HG02973 (cell line): ENCODE measurements around the gene FAM180B.
A peak's percentile ranks its signal among the peaks of the same experiment; 100 is the strongest.
"Not testable (repeated sequence)": the region's sequence is repeated elsewhere in the genome, so short reads cannot be mapped to it uniquely, and the experiment has no call there.

ENCODE experiments used
- ATAC-seq: cut with Tn5 transposase; IDR thresholded peaks from one replicate; pipeline ENCODE4 v1.9.1; 2021; ENCODE audit warnings: moderate library complexity; ENCODE audit not compliant: unreplicated experiment

FAM180B gene

DNA sequence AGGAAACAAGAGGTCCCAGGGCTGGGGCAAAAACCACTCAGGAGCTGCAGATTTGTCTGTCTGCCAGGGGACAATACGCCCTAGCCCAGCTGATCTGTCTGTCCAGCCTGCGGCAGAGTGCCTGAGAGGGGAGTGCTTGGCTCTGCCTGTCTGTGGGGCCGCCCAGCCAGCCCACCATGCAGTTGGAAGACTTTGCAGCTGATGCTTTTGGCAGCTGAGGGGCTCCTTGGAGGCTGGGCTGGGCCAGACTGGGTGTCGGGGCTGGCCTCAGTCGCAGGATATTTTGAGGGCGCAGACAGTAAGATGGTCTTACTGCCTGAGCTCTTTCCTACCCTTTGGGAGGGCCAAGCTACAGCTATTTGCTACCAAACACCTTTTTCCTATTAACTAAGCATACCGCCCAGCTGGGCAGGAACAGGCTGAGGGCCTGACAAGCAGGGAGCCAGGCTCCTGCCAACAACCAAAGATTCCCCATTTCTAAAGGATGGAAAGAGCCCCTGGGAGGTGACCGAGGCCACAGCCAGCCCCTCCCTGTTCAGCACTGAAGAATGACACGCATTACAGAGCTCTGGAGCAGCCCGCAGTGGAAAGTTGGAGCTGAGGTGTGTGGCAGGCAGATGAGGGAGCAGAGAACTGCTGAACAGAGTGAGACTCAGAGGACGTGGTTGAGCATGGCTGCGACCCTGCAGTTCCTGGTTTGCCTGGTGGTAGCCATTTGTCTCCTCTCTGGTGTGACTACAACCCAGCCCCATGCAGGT, at the start of gene FAM180B:
TSS of gene FAM180B (plus strand) at position 581 of the 758 bp plus-strand sequence. CDS start at position 672, 91 bp downstream.
- no peak for ATAC-seq

DNA sequence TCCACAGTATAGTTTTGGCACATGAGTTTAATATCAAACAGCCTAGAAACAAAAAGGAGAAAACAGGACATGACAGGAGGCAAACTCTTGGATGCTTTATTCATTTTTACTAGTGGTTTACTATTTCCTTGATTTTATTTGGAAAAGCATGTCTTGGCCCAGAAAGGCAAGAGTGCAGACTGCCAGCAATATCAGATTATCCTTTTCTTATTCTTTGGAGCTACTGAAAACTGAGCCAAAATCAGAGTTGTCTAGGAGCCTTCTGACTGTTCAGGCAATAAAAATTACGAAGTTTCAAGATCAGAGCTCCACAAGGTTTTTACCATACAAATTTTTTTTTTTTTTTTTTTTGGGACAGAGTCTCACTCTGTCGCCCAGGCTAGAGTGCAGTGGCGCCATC, 49.6 kb upstream of the FAM180B start:
- no peak for ATAC-seq

DNA sequence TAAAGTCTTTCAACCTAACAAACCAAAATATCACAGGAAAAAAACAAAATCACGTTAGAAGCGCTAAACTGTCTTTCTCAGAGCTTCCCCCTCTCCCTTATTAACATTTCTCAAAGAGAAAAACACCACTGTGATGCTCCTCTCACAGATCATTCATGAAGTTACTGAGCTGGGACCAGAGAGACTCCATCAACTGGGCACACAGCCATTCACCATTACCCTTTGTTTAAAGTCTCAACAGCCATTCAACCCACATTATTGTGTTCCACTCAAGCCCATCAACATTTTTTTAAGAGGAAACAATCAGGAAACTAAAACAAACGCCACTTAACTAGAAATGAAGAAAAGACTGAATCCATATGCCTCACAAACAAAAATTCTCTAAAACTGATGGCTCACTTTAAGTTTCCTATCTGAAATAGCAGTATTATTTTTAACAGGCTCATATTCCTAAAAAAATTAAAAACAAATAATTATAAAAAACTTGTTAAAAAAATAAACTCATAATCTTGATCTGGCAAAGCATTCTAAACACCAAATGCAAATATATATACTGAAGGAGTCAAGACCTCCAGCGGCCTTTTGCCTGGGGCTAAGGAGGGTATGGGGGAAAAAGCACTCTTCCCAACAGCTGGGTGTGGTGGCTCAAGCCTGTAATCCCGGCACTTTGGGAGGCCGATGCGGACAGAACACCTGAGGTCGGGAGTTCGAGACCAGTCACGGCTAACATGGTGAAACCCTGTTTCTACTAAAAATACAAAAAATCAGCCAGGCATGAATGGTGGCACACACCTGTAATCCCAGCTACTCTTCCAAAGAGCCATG, 47.5 kb upstream of the FAM180B start:
- ATAC-seq, result no peak

- no peak for ATAC-seq
Measured at GRCh38 chr11:47539681-47540039, 46.8 kb upstream of the FAM180B start.

DNA sequence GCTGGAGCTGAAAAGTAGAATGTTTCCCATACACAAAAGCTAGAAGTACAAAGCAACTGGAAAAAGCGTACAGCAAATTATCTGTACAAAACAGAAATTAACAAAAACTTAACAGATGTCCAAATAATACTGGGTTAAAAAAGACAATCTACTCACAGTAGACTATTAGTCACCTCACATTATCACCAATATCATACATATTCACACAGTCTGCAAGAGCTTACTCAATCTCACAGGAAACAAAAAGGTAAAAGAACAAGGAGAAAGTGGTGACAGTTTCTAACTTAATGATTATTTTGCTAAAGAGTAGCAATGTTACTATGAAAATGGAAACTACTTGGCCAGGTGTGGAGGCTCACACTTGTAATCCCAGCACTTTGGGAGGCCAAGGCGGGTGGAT, 45.4 kb upstream of the FAM180B start:
- ATAC-seq, result no peak

GRCh38 chr11:47545298-47545697, 41.2 kb upstream of the FAM180B start:
- ATAC-seq, result no peak

DNA sequence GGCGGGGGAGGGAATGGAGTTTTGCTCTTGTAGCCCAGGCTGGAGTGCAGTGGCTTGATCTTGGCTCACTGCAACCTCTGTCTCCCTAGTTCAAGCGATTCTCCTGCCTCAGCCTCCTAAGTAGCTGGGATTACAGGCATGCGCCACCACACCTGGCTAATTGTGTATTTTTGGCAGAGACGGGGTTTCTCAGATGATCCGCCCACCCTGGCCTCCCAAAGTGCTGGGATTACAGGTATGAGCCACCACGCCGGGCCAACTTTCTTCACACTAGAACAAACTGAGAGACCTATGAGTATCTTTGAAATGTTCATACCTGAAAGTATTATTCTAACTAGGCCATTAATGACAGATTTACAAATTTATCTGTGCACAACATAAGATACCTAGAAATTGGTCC, 40.2 kb upstream of the FAM180B start:
- not testable (repeated sequence) for ATAC-seq

DNA sequence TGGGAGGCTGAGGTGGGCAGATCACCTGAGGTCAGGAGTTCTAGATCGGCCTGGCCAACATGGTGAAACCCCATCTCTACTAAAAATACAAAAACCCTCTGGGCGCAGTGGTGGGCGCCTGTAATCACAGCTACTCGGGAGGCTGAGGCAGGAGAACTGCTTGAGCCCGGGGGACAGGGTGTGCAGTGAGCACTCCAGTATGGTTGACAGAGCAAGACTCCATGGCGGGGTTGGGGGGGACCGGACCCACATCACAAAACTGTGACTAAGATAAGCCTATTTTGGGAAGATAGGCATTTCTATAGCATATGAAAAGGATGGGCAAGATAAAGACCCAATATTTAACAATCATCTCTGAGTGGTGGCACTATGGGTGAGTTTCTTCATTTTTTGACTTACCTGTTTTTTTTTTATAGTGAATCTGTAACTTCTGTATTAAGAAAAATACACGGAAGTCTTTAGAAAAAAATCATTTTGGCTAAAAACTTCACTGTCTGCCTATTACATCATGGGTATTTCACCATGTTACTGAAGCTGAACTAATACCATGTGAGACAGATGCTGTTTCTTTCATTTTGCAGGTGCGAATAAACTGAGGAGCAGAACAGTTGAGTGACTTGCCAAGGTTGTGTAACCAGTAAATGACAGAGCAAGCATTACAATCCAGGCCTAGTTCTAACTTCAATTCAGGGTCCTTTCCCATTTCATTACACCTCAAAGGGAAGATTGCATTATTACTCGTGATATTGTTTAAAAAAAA, 36.0 kb upstream of the FAM180B start:
- no peak for ATAC-seq

GRCh38 chr11:47551086-47551485, 35.4 kb upstream of the FAM180B start:
- ATAC-seq, result no peak

GRCh38 chr11:47552056-47552565, 34.4 kb upstream of the FAM180B start:
- ATAC-seq, result no peak

- ATAC-seq, result peak; percentile 88
Measured at GRCh38 chr11:47552566-47553405, 33.7 kb upstream of the FAM180B start, which contains the start of gene CELF1. TSS of gene CELF1 (minus strand) at chr11:47553132. CDS start at chr11:47499523, 53,609 bp downstream.

DNA sequence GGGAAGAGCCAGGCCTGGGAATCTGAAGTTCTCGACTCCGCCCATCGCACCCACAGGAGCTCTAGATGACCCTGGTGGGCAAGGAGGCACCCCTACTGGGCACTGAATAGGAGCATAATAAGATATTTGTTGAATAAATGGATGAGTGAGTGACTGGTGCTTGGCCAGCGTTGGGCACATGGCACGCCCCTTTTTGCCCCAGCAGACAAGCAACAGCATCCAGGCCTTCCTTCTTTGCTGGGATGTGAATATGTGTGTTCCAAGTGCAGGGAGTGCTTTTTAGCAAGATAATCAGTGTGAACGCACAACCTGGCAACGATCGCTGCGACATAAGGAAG, 33.1 kb upstream of the FAM180B start:
- peak; percentile 21 for ATAC-seq

GRCh38 chr11:47557004-47557403, 29.5 kb upstream of the FAM180B start:
- ATAC-seq, result not testable (repeated sequence)

- ATAC-seq, result no peak
Measured at GRCh38 chr11:47558695-47559094, 27.8 kb upstream of the FAM180B start.

GRCh38 chr11:47560426-47560825, 26.1 kb upstream of the FAM180B start:
- no peak for ATAC-seq

DNA sequence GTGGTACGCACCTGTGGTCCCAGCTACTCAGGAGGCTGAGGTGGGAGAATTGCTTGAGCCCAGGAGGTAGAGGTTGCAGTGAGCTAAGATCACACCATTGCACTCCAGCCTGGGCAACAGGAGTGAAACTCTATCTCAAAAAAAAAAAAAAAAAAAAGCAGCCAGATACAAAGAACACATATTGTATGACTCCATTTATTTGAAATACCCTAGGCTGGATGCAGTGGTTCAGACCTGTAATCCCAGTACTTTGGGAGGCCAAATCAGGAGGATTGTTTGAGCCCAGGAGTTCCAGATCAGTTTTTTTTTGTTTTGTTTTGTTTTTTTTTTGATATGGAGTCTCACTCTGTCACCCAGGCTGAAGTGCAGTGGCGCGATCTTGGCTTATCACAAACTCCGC, 24.1 kb upstream of the FAM180B start:
- ATAC-seq, result not testable (repeated sequence)

DNA sequence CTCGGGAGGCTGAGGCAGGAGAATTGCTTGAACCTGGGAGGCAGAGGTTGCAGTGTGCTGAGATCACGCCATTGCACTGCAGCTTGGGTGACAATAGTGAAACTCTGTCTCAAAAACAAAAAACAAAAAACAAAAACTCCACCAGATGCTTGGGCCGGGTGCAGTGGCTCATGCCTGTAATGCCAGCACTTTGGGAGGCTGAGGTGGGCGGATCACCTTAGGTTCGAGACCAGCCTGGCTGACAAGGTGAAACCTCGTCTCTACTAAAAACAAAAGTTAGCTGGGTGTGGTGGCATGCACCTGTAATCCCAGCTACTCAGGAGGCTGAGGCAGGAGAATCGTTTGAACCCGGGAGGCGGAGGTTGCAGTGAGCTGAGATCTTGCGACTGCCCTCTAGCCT, 22.1 kb upstream of the FAM180B start:
- ATAC-seq, result not testable (repeated sequence)

GRCh38 chr11:47564933-47565339, 21.5 kb upstream of the FAM180B start:
- no peak for ATAC-seq

- peak; percentile 73 for ATAC-seq
Measured at GRCh38 chr11:47565340-47566148, 20.9 kb upstream of the FAM180B start, which contains the start of gene PTPMT1. TSS of gene PTPMT1 (plus strand) at chr11:47565599. CDS start at chr11:47565623, 24 bp downstream.
